HG02885 (cell line): ENCODE data around the gene ETS1.

Experiments used
- ATAC-seq: cut with Tn5 transposase; IDR thresholded peaks from one replicate; pipeline ENCODE4 v1.9.1; 2021; ENCODE audit warnings: mild to moderate bottlenecking; ENCODE audit not compliant: unreplicated experiment, poor library complexity

ETS1 gene

GRCh38 chr11:128548649-128549255, 38.6 kb downstream of the ETS1 start:
- no peak for ATAC-seq

- no peak for ATAC-seq
These were observed 39.3 kb downstream of the ETS1 start for GRCh38 chr11:128547946-128548648.

- no peak for ATAC-seq
These were observed 40.4 kb downstream of the ETS1 start for GRCh38 chr11:128546916-128547315.

- ATAC-seq = no peak
These were observed 42.8 kb downstream of the ETS1 start for GRCh38 chr11:128544471-128545051.

GRCh38 chr11:128540469-128540868, 46.9 kb downstream of the ETS1 start:
- no peak for ATAC-seq

- no peak for ATAC-seq
These were observed 50.9 kb downstream of the ETS1 start for GRCh38 chr11:128536506-128536905.

GRCh38 chr11:128535468-128536457, 51.6 kb downstream of the ETS1 start:
- no peak for ATAC-seq

GRCh38 chr11:128533472-128533871, 53.9 kb downstream of the ETS1 start:
- no peak for ATAC-seq

GRCh38 chr11:128532572-128533091, 54.7 kb downstream of the ETS1 start:
- ATAC-seq = no peak

- ATAC-seq = no peak
These were observed 55.3 kb downstream of the ETS1 start for GRCh38 chr11:128532016-128532571.

GRCh38 chr11:128531588-128531987, 55.8 kb downstream of the ETS1 start:
- ATAC-seq = no peak

- no peak for ATAC-seq
These were observed 57.0 kb downstream of the ETS1 start for GRCh38 chr11:128530118-128531074.

GRCh38 chr11:128528294-128528693, 59.1 kb downstream of the ETS1 start:
- no peak for ATAC-seq

GRCh38 chr11:128527046-128527445, 60.3 kb downstream of the ETS1 start:
- no peak for ATAC-seq

- no peak for ATAC-seq
These were observed 61.7 kb downstream of the ETS1 start for GRCh38 chr11:128525411-128526243.

- no peak for ATAC-seq
These were observed 63.2 kb downstream of the ETS1 start for GRCh38 chr11:128524172-128524571.

GRCh38 chr11:128523641-128524040, 63.7 kb downstream of the ETS1 start:
- no peak for ATAC-seq

GRCh38 chr11:128522943-128523518, 64.3 kb downstream of the ETS1 start:
- no peak for ATAC-seq
